Left ventricle myocardium inferior (tissue), 1 donor: ENCODE data around the gene DPP6. TPM values are rescaled to one million over a fixed set of nuclear protein-coding genes. Genes with fewer than 3 reads are reported as not detected.

Experiments used
- DNase-seq: peaks from one replicate; pipeline ENCODE4 v3.0.0-alpha.2; 2020
- H3K27ac ChIP-seq: fragments of 200-600 bp; replicated peaks from 2 replicates; pipeline ENCODE4 v1.8.0; 2021
- H3K27me3 ChIP-seq: fragments of 200-600 bp; 2 replicates; pipeline ENCODE4 v1.8.0; 2021; ENCODE audit warnings: low read depth
- H3K36me3 ChIP-seq: fragments of 200-600 bp; 2 replicates; pipeline ENCODE4 v1.8.0; 2021
- H3K4me1 ChIP-seq: fragments of 200-600 bp; 2 replicates; pipeline ENCODE4 v1.8.0; 2021
- H3K4me3 ChIP-seq: fragments of 200-600 bp; 2 replicates; pipeline ENCODE4 v1.8.0; 2021; ENCODE audit warnings: mild to moderate bottlenecking, moderate library complexity
- H3K9me3 ChIP-seq: fragments of 200-600 bp; replicated peaks from 2 replicates; pipeline ENCODE4 v1.8.0; 2021
- intact Hi-C: fragments of 100-400 bp; cut with micrococcal nuclease; formaldehyde crosslinking; loops from one replicate; pipeline ENCODE4 v1.11.0; 2022
- total RNA-seq: library from RNA; stranded (reverse); fragmentation: NEBNext Ultra II Directional; extraction: Animal tissue kit (Norgen Biotek cat#: 25700); gene quantifications from one replicate; pipeline ENCODE4 v1.2.1, GENCODE V29; 2021
- TF ChIP-seq, protein P1 (sequence below): fragments of 200-600 bp; IDR thresholded peaks from 2 replicates; pipeline ENCODE4 v1.8.0; 2021; ENCODE audit warnings: antibody characterized with exemption, mild to moderate bottlenecking, borderline replicate concordance
- donor health status: DM: no; HTN: yes; CAD: no; lungs with severe emphysema.

DPP6 gene
- total RNA-seq, 1 donor from 2014 or later: 0.25 TPM

- Histone ChIP-seq H3K27ac (no peak overlapping the region), H3K4me3 (no peak overlapping the region), H3K36me3 (no peaks in the 10 kb centered on the region), H3K4me1 (peaks cover 5% of the 10 kb centered on the region), H3K27me3 (peaks cover 71% of the 10 kb centered on the region), H3K9me3 (peaks cover under 1% of the 10 kb centered on the region)
- no peak for DNase-seq
- TF ChIP-seq, protein P1, sequence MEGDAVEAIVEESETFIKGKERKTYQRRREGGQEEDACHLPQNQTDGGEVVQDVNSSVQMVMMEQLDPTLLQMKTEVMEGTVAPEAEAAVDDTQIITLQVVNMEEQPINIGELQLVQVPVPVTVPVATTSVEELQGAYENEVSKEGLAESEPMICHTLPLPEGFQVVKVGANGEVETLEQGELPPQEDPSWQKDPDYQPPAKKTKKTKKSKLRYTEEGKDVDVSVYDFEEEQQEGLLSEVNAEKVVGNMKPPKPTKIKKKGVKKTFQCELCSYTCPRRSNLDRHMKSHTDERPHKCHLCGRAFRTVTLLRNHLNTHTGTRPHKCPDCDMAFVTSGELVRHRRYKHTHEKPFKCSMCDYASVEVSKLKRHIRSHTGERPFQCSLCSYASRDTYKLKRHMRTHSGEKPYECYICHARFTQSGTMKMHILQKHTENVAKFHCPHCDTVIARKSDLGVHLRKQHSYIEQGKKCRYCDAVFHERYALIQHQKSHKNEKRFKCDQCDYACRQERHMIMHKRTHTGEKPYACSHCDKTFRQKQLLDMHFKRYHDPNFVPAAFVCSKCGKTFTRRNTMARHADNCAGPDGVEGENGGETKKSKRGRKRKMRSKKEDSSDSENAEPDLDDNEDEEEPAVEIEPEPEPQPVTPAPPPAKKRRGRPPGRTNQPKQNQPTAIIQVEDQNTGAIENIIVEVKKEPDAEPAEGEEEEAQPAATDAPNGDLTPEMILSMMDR: no peak
- intact Hi-C loops: no loop called here
Measured at GRCh38 chr7:154791611-154792010, 739.4 kb downstream of the DPP6 start.

GRCh38 chr7:154792436-154793055 lies 740.3 kb downstream of the DPP6 start:
- Histone ChIP-seq H3K4me1 (peaks cover 5% of the 10 kb centered on the region), H3K4me3 (no peak overlapping the region), H3K36me3 (no peaks in the 10 kb centered on the region), H3K27ac (no peak overlapping the region), H3K9me3 (no peaks in the 10 kb centered on the region), H3K27me3 (peaks cover 77% of the 10 kb centered on the region)
- TF ChIP-seq, protein P1: no peak
- DNase-seq: no peak
- intact Hi-C loops: no loop called here

DNA sequence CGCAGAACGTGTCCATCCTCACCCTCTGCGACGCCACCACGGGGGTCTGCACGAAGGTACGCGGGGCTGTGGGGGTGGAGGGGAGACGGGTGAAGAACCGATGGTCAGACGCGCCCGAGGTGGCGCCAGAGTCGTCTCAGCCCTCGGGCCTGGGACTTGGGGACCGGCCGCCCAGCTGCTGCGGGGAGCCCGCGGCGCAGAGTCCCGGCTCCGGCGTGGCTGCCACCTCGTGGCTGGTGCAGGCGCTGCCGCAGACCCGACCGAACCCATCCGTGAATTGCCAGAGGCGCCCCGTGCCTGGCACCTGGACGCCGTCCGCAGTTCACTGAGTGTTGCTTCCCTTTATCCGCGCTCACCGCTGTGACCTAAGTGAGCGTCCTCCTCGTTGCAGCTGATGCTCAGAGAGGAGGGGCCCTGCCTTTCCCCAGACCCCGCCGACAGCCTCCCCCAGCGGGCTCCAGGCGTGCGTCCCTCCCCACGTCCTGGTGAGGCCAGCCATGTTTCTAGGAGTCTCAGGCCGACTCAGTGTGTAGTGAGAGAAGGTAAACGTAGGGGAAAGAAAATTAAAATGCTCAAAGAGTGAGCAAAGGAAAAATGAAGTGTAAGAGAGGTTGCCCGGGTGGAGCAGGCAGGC lies 742.1 kb downstream of the DPP6 start:
- peaks cover 5% of the 10 kb centered on the region for H3K4me1 ChIP-seq
- no peak overlapping the region for H3K27ac ChIP-seq
- H3K4me3 ChIP-seq: peak overlapping the region; percentile 6
- DNase-seq: no peak
- no peaks in the 10 kb centered on the region for H3K36me3 ChIP-seq
- intact Hi-C loops: no loop called here
- peaks cover 86% of the 10 kb centered on the region for H3K27me3 ChIP-seq
- TF ChIP-seq, protein P1: peak; percentile 53
- no peaks in the 10 kb centered on the region for H3K9me3 ChIP-seq

GRCh38 chr7:154795014-154795413 lies 742.8 kb downstream of the DPP6 start:
- Histone ChIP-seq H3K4me3 (no peak overlapping the region), H3K36me3 (no peaks in the 10 kb centered on the region), H3K4me1 (peaks cover 5% of the 10 kb centered on the region), H3K27ac (no peak overlapping the region), H3K27me3 (peaks cover 82% of the 10 kb centered on the region), H3K9me3 (no peaks in the 10 kb centered on the region)
- DNase-seq: no peak
- intact Hi-C loops: no loop called here
- TF ChIP-seq, protein P1: no peak

DNA sequence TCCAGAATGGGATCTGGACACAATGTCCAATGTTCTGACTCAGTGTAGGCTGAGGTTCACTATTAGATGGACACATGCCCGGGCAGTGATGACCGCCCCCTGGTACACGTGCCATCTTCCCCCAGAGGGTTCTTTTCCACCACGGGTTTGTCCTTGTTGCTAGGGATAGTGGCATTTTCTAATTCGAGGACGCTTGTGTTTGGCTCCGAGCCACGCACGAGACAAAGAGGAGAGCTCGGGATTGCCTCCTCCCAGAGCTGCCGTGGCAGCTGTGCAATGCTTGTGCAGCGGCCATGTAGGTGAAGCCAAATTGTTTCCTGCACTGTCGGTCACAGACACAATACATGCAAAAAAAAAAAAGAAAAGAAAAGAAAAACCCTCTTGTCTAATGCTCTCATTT lies 743.2 kb downstream of the DPP6 start:
- intact Hi-C loops: no loop called here
- H3K36me3 ChIP-seq: no peaks in the 10 kb centered on the region
- TF ChIP-seq, protein P1: no peak
- no peak overlapping the region for H3K4me3 ChIP-seq
- H3K4me1 ChIP-seq: peaks cover 5% of the 10 kb centered on the region
- H3K9me3 ChIP-seq: no peaks in the 10 kb centered on the region
- H3K27ac ChIP-seq: no peak overlapping the region
- no peak for DNase-seq
- H3K27me3 ChIP-seq: peaks cover 79% of the 10 kb centered on the region
